Measurements from ENCODE around the gene RAB7A. TPM values are rescaled to one million over a fixed set of nuclear protein-coding genes. Genes with fewer than 3 reads are reported as not detected.

Gene RAB7A
- polyA plus RNA-seq, 3 donors, result 192 to 261 (median 223) TPM

GRCh38 chr3:128730471-128730870 is 4.5 kb downstream of the RAB7A start:
- peaks cover 94% of the 10 kb centered on the region for H4K20me1 ChIP-seq (ENCODE audit: insufficient read depth, low read length)
- H3K4me1 ChIP-seq (ENCODE audit: control insufficient read depth in 1 of 2, insufficient read depth in 2 of 2, low read length in 2 of 2), result peaks cover 39 to 61% of the 10 kb centered on the region in 2 donors
- Mint-ChIP-seq H3K36me3 (peaks cover 5 to 21% of the 10 kb centered on the region in 2 donors), H3K27ac (peak overlapping the region; percentile 29 to 87 (median 81)), H3K4me1 (peaks cover 84% of the 10 kb centered on the region), H3K4me3 (peak overlapping the region in 1 of 2 donors; percentile 39), H3K9me3 (no peaks in the 10 kb centered on the region), H3K27me3 (ENCODE audit: low read depth in 3 of 3) (no peaks in the 10 kb centered on the region)
- WGBS (ENCODE audit: insufficient coverage), result no CpG with 5 or more reads among the region's 5 CpGs
- H3K9me3 ChIP-seq (replicated peaks in 1 of 2; ENCODE audit: control insufficient read depth in 1 of 2, insufficient read depth in 1 of 2, low read length in 2 of 2), result no peaks in the 10 kb centered on the region
- no peak for TF ChIP-seq CTCF (IDR thresholded peaks at IDR 0.05)
- DNase-seq, result no peak
- H3K4me2 ChIP-seq (replicated peaks; ENCODE audit: extremely low read depth, low read length, poor library complexity, severe bottlenecking), result peak overlapping the region; percentile 15
- peaks cover 99% of the 10 kb centered on the region for H3K79me2 ChIP-seq (ENCODE audit: insufficient read depth, low read length)
- H2AFZ ChIP-seq (ENCODE audit: insufficient read depth, low read depth, low read length, poor library complexity, severe bottlenecking), result no peak overlapping the region
- peak overlapping the region in 1 of 2 donors; percentile 8 for H3K27ac ChIP-seq (ENCODE audit: low read depth in 1 of 2, low read length in 2 of 2)
- no peak overlapping the region for H3K9ac ChIP-seq (ENCODE audit: insufficient read depth, low read length, poor library complexity, severe bottlenecking)
- no peaks in the 10 kb centered on the region for H3K27me3 ChIP-seq (ENCODE audit: control insufficient read depth in 2 of 2, insufficient read depth in 2 of 2, low read length in 2 of 2)
- intact Hi-C loops (cut with micrococcal nuclease), result loop anchor here in 1 of 2 donors (10.0 kb wide), 1 partner anchor 46 kb away; no protein-coding TSS in a partner anchor
- no peaks in the 10 kb centered on the region for H3K36me3 ChIP-seq (replicated peaks in 1 of 2; ENCODE audit: control insufficient read depth in 1 of 2, insufficient read depth in 2 of 2, low read length in 2 of 2)
- H3K4me3 ChIP-seq (replicated peaks in 1 of 3; ENCODE audit: low read depth in 2 of 3, low read length in 3 of 3), result peak overlapping the region in 1 of 3 experiments; percentile 6

GRCh38 chr3:128734523-128735189 is 8.7 kb downstream of the RAB7A start:
- intact Hi-C loops (cut with micrococcal nuclease), result loop anchor here in 1 of 2 donors (10.0 kb wide), 1 partner anchor 50 kb away; no protein-coding TSS in a partner anchor
- no peaks in the 10 kb centered on the region for H3K27me3 ChIP-seq (ENCODE audit: control insufficient read depth in 2 of 2, insufficient read depth in 2 of 2, low read length in 2 of 2)
- H3K79me2 ChIP-seq (ENCODE audit: insufficient read depth, low read length), result peaks cover 100% of the 10 kb centered on the region
- Mint-ChIP-seq H3K9me3 (peaks cover 0 to 2% (median 0%) of the 10 kb centered on the region in 7 donors), H3K27ac (peak overlapping the region in 4 of 7 donors; percentile 25 to 73 (median 35)), H3K36me3 (peaks cover 5 to 45% of the 10 kb centered on the region in 2 donors), H3K4me3 (no peak overlapping the region), H3K4me1 (peaks cover 61% of the 10 kb centered on the region), H3K27me3 (ENCODE audit: low read depth in 3 of 3) (no peaks in the 10 kb centered on the region)
- no peaks in the 10 kb centered on the region for H3K9me3 ChIP-seq (replicated peaks in 1 of 2; ENCODE audit: control insufficient read depth in 1 of 2, insufficient read depth in 1 of 2, low read length in 2 of 2)
- H4K20me1 ChIP-seq (ENCODE audit: insufficient read depth, low read length), result peaks cover 100% of the 10 kb centered on the region
- DNase-seq, result no peak
- H3K36me3 ChIP-seq (replicated peaks in 1 of 2; ENCODE audit: control insufficient read depth in 1 of 2, insufficient read depth in 2 of 2, low read length in 2 of 2), result peaks cover 0 to 15% of the 10 kb centered on the region in 2 donors
- no peak for TF ChIP-seq CTCF (IDR thresholded peaks at IDR 0.05)
- H3K27ac ChIP-seq (ENCODE audit: low read depth in 1 of 2, low read length in 2 of 2), result peak overlapping the region in 1 of 2 donors; percentile 3
- no peak overlapping the region for H3K9ac ChIP-seq (ENCODE audit: insufficient read depth, low read length, poor library complexity, severe bottlenecking)
- H3K4me2 ChIP-seq (replicated peaks; ENCODE audit: extremely low read depth, low read length, poor library complexity, severe bottlenecking), result no peak overlapping the region
- no peak overlapping the region for H2AFZ ChIP-seq (ENCODE audit: insufficient read depth, low read depth, low read length, poor library complexity, severe bottlenecking)
- H3K4me1 ChIP-seq (ENCODE audit: control insufficient read depth in 1 of 2, insufficient read depth in 2 of 2, low read length in 2 of 2), result peaks cover 14 to 29% of the 10 kb centered on the region in 2 donors
- no CpG with 5 or more reads among the region's 3 CpGs for WGBS (ENCODE audit: insufficient coverage)
- H3K4me3 ChIP-seq (replicated peaks in 1 of 3; ENCODE audit: low read depth in 2 of 3, low read length in 3 of 3), result no peak overlapping the region

Measured in CD14-positive monocyte (primary cell).